Caco-2 (cell line): ENCODE results near the gene MNX1. TPM values are rescaled to one million over a fixed set of nuclear protein-coding genes. Genes with fewer than 3 reads are reported as not detected.

Experiments
- BruUV-seq: library from RNA; stranded (reverse); fragments of 400-500 nt; replicated peaks from 2 replicates; lab custom pipeline; 2021; lab: Mats Ljungman, UMichigan
- CTCF ChIA-PET: fragments of 300-600 bp; sonication (Branson Sonifier 250); formaldehyde crosslinking; loops from one replicate; lab custom pipeline; 2022; ENCODE audit warnings: antibody characterized with exemption; lab: Charles Lee
- POLR2A ChIA-PET: fragments of 300-600 bp; sonication (Branson Sonifier 250); formaldehyde crosslinking; loops from one replicate; lab custom pipeline; 2022; ENCODE audit warnings: antibody characterized with exemption; lab: Charles Lee
- DNase-seq, 2 experiments: peaks; one replicate each; pipeline versions ENCODE4 v3.0.0 to v3.0.0-alpha.2; 2020 to 2022
- H3K27me3 ChIP-seq: replicated peaks from 2 replicates; pipeline ENCODE4 v1.6.0; 2011; ENCODE audit warnings: low read length; ENCODE audit not compliant: control insufficient read depth, insufficient read depth
- H3K36me3 ChIP-seq: 2 replicates; pipeline ENCODE4 v1.5.1; 2011; ENCODE audit warnings: low read length; ENCODE audit not compliant: control insufficient read depth, insufficient read depth
- H3K4me1 ChIP-seq: fragments of 250-450 bp; sonication (Bioruptor Pico); 2 replicates; pipeline ENCODE4 v1.5.1; 2020; ENCODE audit warnings: mild to moderate bottlenecking
- H3K4me3 ChIP-seq: 2 replicates; pipeline ENCODE4 v1.5.1; 2011; ENCODE audit warnings: low read depth, mild to moderate bottlenecking, control low read depth, low read length
- H3K9me3 ChIP-seq: fragments of 250-450 bp; sonication (Bioruptor Pico); 2 replicates; pipeline ENCODE4 v1.5.1; 2020; ENCODE audit warnings: mild to moderate bottlenecking, moderate library complexity
- H3K27ac Mint-ChIP-seq: one replicate; pipeline ENCODE4 v1.8.0; 2022; ENCODE audit warnings: mixed read lengths; ENCODE audit not compliant: unreplicated experiment
- H3K27me3 Mint-ChIP-seq: one replicate; pipeline ENCODE4 v1.8.0; 2022; ENCODE audit warnings: mixed read lengths; ENCODE audit not compliant: insufficient read depth, unreplicated experiment
- H3K36me3 Mint-ChIP-seq: one replicate; pipeline ENCODE4 v1.8.0; 2022; ENCODE audit warnings: mild to moderate bottlenecking, mixed read lengths; ENCODE audit not compliant: insufficient read depth, unreplicated experiment
- H3K4me1 Mint-ChIP-seq: one replicate; pipeline ENCODE4 v1.8.0; 2022; ENCODE audit warnings: low read depth, mixed read lengths; ENCODE audit not compliant: unreplicated experiment
- H3K4me3 Mint-ChIP-seq: one replicate; pipeline ENCODE4 v1.8.0; 2022; ENCODE audit warnings: mild to moderate bottlenecking, moderate library complexity, mixed read lengths; ENCODE audit not compliant: unreplicated experiment
- H3K9me3 Mint-ChIP-seq: one replicate; pipeline ENCODE4 v1.8.0; 2022; ENCODE audit warnings: mixed read lengths; ENCODE audit not compliant: unreplicated experiment
- intact Hi-C: fragments of 100-400 bp; cut with micrococcal nuclease; formaldehyde crosslinking; loops from one replicate; pipeline ENCODE4 v1.10.0; 2022; ENCODE audit not compliant: unreplicated experiment
- total RNA-seq: library from RNA; stranded (reverse); gene quantifications from 2 replicates; pipeline ENCODE4 v1.2.3, GENCODE V29; 2022
- TF ChIP-seq, protein P1 (sequence below), 2 experiments: fragments of 200-600 bp in 1 of 2; IDR thresholded peaks; 1 replicate in 1 of 2; 2 replicates in 1 of 2; pipeline versions ENCODE4 v1.5.1 to v1.8.0; 2011 to 2022; ENCODE audit warnings: antibody characterized with exemption in 1 of 2, control low read depth in 1 of 2, inconsistent platforms in 1 of 2, low read depth in 1 of 2, low read length in 1 of 2, mild to moderate bottlenecking in 1 of 2, moderate library complexity in 1 of 2; ENCODE audit not compliant: insufficient read depth in 1 of 2, severe bottlenecking in 1 of 2, unreplicated experiment in 1 of 2

Gene MNX1
- total RNA-seq, 1 experiment from 2014 or later: 36.5 TPM

DNA sequence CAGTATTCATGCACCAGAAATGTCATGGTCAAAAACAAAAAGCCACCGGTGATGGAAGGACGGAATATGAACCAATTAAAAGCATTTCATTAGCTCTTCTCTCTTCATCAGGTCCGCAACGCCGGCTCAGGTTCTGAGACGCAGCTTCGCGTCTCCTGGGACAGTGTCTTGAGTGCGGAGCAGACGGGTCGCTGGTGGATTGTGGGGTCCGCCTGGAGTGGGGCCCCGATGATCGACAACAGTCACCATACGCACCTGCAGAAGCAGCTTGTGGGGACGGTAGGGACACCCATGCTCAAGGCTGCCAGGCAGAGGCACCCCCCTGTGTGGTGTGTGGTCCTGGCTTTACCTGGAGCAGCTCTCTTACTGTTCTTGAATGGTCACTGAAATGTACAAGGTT is 47.6 kb downstream of the MNX1 start:
- ChIA-PET CTCF (no interaction called here), POLR2A (no interaction called here)
- intact Hi-C loops: no loop called here
- peaks cover 4% of the 10 kb centered on the region; the same call in 1 of the 2 replicates for H3K36me3 ChIP-seq
- H3K27me3 Mint-ChIP-seq: no peaks in the 10 kb centered on the region
- no peaks in the 10 kb centered on the region for H3K4me1 ChIP-seq
- TF ChIP-seq, protein P1, sequence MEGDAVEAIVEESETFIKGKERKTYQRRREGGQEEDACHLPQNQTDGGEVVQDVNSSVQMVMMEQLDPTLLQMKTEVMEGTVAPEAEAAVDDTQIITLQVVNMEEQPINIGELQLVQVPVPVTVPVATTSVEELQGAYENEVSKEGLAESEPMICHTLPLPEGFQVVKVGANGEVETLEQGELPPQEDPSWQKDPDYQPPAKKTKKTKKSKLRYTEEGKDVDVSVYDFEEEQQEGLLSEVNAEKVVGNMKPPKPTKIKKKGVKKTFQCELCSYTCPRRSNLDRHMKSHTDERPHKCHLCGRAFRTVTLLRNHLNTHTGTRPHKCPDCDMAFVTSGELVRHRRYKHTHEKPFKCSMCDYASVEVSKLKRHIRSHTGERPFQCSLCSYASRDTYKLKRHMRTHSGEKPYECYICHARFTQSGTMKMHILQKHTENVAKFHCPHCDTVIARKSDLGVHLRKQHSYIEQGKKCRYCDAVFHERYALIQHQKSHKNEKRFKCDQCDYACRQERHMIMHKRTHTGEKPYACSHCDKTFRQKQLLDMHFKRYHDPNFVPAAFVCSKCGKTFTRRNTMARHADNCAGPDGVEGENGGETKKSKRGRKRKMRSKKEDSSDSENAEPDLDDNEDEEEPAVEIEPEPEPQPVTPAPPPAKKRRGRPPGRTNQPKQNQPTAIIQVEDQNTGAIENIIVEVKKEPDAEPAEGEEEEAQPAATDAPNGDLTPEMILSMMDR (IDR thresholded peaks at IDR 0.05; ENCODE audit: insufficient read depth in 1 of 2, low read depth in 1 of 2, low read length in 1 of 2, severe bottlenecking in 1 of 2, unreplicated experiment in 1 of 2): no peak
- no TSS peak for BruUV-seq
- H3K9me3 Mint-ChIP-seq: no peaks in the 10 kb centered on the region
- H3K9me3 ChIP-seq: no peaks in the 10 kb centered on the region
- no peak for DNase-seq
- H3K4me3 ChIP-seq: no peak overlapping the region
- H3K27ac Mint-ChIP-seq: no peak overlapping the region
- no peaks in the 10 kb centered on the region for H3K27me3 ChIP-seq
- no peak overlapping the region for H3K4me3 Mint-ChIP-seq
- peaks cover 89% of the 10 kb centered on the region for H3K36me3 Mint-ChIP-seq
- no peaks in the 10 kb centered on the region for H3K4me1 Mint-ChIP-seq

DNA sequence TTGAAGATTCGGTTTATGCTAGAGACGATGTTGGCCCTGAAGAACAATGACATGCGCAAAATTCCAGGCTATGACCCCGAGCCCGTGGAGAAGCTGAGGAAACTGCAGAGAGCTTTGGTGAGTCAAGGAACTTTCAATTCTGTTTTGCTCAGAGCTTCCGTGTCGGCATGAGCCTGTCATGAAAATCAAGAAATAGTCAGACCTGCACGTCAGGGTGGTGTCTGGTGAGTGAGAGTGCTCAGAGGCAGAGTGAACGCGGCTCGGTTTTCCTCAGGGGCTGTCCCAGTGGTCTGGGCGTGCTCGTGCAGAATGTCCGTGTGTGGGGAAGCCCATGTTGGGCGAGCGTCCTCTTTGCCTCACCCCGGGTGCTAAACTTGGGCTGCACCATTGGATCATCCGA is 48.3 kb downstream of the MNX1 start:
- POLR2A ChIA-PET: no interaction called here
- Histone ChIP-seq H3K4me1 (no peaks in the 10 kb centered on the region), H3K27me3 (no peaks in the 10 kb centered on the region), H3K4me3 (no peak overlapping the region), H3K36me3 (peaks cover 1% of the 10 kb centered on the region; the same call in 1 of the 2 replicates), H3K9me3 (no peaks in the 10 kb centered on the region)
- H3K27me3 Mint-ChIP-seq: no peaks in the 10 kb centered on the region
- BruUV-seq: no TSS peak
- intact Hi-C loops: no loop called here
- CTCF ChIA-PET: no interaction called here
- TF ChIP-seq, protein P1 (IDR thresholded peaks at IDR 0.05; ENCODE audit: insufficient read depth in 1 of 2, low read depth in 1 of 2, low read length in 1 of 2, severe bottlenecking in 1 of 2, unreplicated experiment in 1 of 2): no peak
- H3K9me3 Mint-ChIP-seq: no peaks in the 10 kb centered on the region
- H3K4me3 Mint-ChIP-seq: no peak overlapping the region
- H3K4me1 Mint-ChIP-seq: no peaks in the 10 kb centered on the region
- no peak for DNase-seq
- H3K27ac Mint-ChIP-seq: no peak overlapping the region
- peaks cover 90% of the 10 kb centered on the region for H3K36me3 Mint-ChIP-seq

DNA sequence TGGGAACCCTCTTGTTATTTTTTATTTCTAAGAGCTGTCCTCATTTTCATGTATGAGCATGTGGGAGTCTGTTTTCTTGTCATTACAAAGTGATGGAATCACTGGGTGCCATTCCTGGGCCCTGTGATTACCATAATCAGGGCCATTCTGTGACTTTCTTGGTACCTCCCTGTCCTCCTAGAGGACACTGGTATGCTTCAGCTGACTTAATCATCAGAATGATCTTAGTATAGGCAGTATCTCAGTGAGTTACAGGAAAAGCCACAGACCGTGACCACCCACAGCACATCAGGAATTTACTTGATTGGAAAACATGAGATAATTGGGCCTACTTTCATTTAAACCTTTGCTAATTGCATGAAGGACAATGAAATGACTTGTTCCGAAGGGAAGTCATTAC is 53.7 kb downstream of the MNX1 start:
- DNase-seq: no peak
- H3K4me1 Mint-ChIP-seq: peaks cover 6% of the 10 kb centered on the region
- H3K4me1 ChIP-seq: no peaks in the 10 kb centered on the region
- ChIA-PET POLR2A (no interaction called here), CTCF (interaction anchor here (0.5 kb wide), 2 partner anchors 14 to 293 kb away, joined by 3 read pairs; no protein-coding TSS in a partner anchor)
- no peaks in the 10 kb centered on the region for H3K9me3 Mint-ChIP-seq
- no peaks in the 10 kb centered on the region for H3K27me3 Mint-ChIP-seq
- no peak overlapping the region for H3K4me3 ChIP-seq
- H3K36me3 ChIP-seq: peaks cover 5% of the 10 kb centered on the region; the same call in 1 of the 2 replicates
- peaks cover 98% of the 10 kb centered on the region for H3K36me3 Mint-ChIP-seq
- H3K9me3 ChIP-seq: no peaks in the 10 kb centered on the region
- H3K27me3 ChIP-seq: no peaks in the 10 kb centered on the region
- TF ChIP-seq, protein P1 (IDR thresholded peaks at IDR 0.05; ENCODE audit: insufficient read depth in 1 of 2, low read depth in 1 of 2, low read length in 1 of 2, severe bottlenecking in 1 of 2, unreplicated experiment in 1 of 2): no peak
- H3K4me3 Mint-ChIP-seq: no peak overlapping the region
- no TSS peak for BruUV-seq
- no peak overlapping the region for H3K27ac Mint-ChIP-seq
- intact Hi-C loops: no loop called here
